Measurements from ENCODE around the gene MMP14. TPM values are rescaled to one million over a fixed set of nuclear protein-coding genes. Genes with fewer than 3 reads are reported as not detected.

Gene MMP14
- total RNA-seq, 2 experiments from 2014 or later: 1.9 to 3.1 TPM

DNA sequence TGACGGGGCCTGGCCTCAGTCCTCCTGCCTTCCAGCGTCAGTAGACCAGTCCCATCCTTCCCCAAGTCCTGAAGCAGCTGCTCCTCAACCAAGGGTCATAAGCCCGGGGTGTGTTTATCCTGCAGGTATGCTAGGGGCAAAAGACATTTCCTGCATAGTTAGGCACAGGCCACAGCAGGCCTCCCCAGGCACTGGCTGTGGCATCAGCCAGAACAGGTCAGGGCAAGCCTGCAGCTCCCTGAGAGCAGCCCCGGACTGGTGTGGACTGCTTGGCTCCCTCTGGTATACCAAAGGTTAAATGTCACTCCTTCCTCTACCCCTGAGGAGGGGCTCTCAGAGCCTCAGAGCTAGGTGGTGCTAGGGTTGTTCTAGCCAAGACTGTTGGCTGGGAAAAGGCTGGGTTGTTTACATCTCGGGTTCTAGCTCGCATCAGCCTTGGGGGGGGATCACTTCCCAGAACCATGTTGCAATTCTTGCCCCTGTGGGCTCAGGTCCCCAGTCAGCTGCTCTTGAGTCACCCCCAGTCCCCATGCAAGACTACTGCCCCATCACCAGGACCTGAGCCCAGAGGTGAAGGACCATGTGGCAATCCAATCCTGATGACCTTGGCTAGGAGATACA lies 2.9 kb downstream of the MMP14 start:
- ChIA-PET POLR2A (interaction anchor here (0.6 to 1.9 kb wide), 3 partner anchors 9 to 199 kb away, joined by 3 to 9 read pairs (median 4); no protein-coding TSS in a partner anchor), CTCF (interaction anchor here (1.4 to 22.4 kb wide), 5 partner anchors 9 to 270 kb away, joined by 3 to 469 read pairs (median 8); partner anchors contain the start of gene MRPL52)
- no peak overlapping the region for H3K4me3 Mint-ChIP-seq
- no peak for ATAC-seq
- no peak for DNase-seq
- H3K27ac Mint-ChIP-seq: no peak overlapping the region
- H3K9me3 Mint-ChIP-seq: no peaks in the 10 kb centered on the region
- intact Hi-C loops (cut with micrococcal nuclease): no loop called here
- no peak for TF ChIP-seq CTCF (IDR thresholded peaks at IDR 0.05)
- H3K27me3 Mint-ChIP-seq: peaks cover 14% of the 10 kb centered on the region
- peaks cover 20% of the 10 kb centered on the region for H3K36me3 Mint-ChIP-seq (ENCODE audit: low read depth)
- H3K4me1 Mint-ChIP-seq (ENCODE audit: low read depth): peaks cover 9% of the 10 kb centered on the region

GRCh38 chr14:22841311-22841710 lies 4.9 kb downstream of the MMP14 start:
- TF ChIP-seq CTCF (IDR thresholded peaks at IDR 0.05): no peak
- no peak for DNase-seq
- ATAC-seq: no peak
- Mint-ChIP-seq H3K27ac (no peak overlapping the region), H3K27me3 (peaks cover 20% of the 10 kb centered on the region), H3K4me3 (no peak overlapping the region), H3K4me1 (ENCODE audit: low read depth) (peaks cover 9% of the 10 kb centered on the region), H3K9me3 (no peaks in the 10 kb centered on the region), H3K36me3 (ENCODE audit: low read depth) (peaks cover 5% of the 10 kb centered on the region)
- intact Hi-C loops (cut with micrococcal nuclease): no loop called here
- POLR2A ChIA-PET: interaction anchor here (1.0 kb wide), 1 partner anchor 11 kb away, joined by 3 read pairs; no protein-coding TSS in a partner anchor
- CTCF ChIA-PET: interaction anchor here (1.0 to 1.3 kb wide), 5 partner anchors 9 to 271 kb away, joined by 3 to 10 read pairs (median 4); no protein-coding TSS in a partner anchor

GRCh38 chr14:22841769-22842168 lies 5.4 kb downstream of the MMP14 start:
- DNase-seq (no peak), ATAC-seq (no peak)
- POLR2A ChIA-PET: interaction anchor here (1.0 kb wide), 1 partner anchor 11 kb away, joined by 3 read pairs; no protein-coding TSS in a partner anchor
- H3K36me3 Mint-ChIP-seq (ENCODE audit: low read depth): peaks cover 3% of the 10 kb centered on the region
- peaks cover 22% of the 10 kb centered on the region for H3K27me3 Mint-ChIP-seq
- no peak for TF ChIP-seq CTCF (IDR thresholded peaks at IDR 0.05)
- intact Hi-C loops (cut with micrococcal nuclease): no loop called here
- no peak overlapping the region for H3K27ac Mint-ChIP-seq
- CTCF ChIA-PET: interaction anchor here (1.1 to 1.3 kb wide), 2 partner anchors 18 to 271 kb away, joined by 4 to 7 read pairs; no protein-coding TSS in a partner anchor
- no peak overlapping the region for H3K4me3 Mint-ChIP-seq
- peaks cover 9% of the 10 kb centered on the region for H3K4me1 Mint-ChIP-seq (ENCODE audit: low read depth)
- no peaks in the 10 kb centered on the region for H3K9me3 Mint-ChIP-seq

- Mint-ChIP-seq H3K27me3 (peaks cover 18% of the 10 kb centered on the region), H3K9me3 (no peaks in the 10 kb centered on the region), H3K4me3 (no peak overlapping the region), H3K36me3 (ENCODE audit: low read depth) (no peaks in the 10 kb centered on the region), H3K4me1 (ENCODE audit: low read depth) (peaks cover 5% of the 10 kb centered on the region), H3K27ac (no peak overlapping the region)
- ATAC-seq: no peak
- ChIA-PET POLR2A (interaction anchor here (1.0 kb wide), 1 partner anchor 10 kb away, joined by 3 read pairs; no protein-coding TSS in a partner anchor), CTCF (interaction anchor here (1.8 kb wide), 1 partner anchor 11 kb away, joined by 9 read pairs; no protein-coding TSS in a partner anchor)
- intact Hi-C loops (cut with micrococcal nuclease): no loop called here
- no peak for DNase-seq
- no peak for TF ChIP-seq CTCF (IDR thresholded peaks at IDR 0.05)
Observed at GRCh38 chr14:22842211-22843122, 6.1 kb downstream of the MMP14 start.
